Adrenal gland (tissue), 12 donors: Measurements from ENCODE around the gene MYH9. TPM values are rescaled to one million over a fixed set of nuclear protein-coding genes. Genes with fewer than 3 reads are reported as not detected.

ENCODE experiments used
- DNase-seq, 7 donors: peaks; one replicate each; pipeline ENCODE4 v3.0.0-alpha.2; 2019 to 2020
- H3K27ac ChIP-seq, 5 donors: fragments of 200-600 bp; sonication (generic) in 4 of 5; 1 replicate in 3 of 5; 2 replicates in 2 of 5; pipeline versions ENCODE4 v1.5.1 to v1.8.0; 2016 to 2020; ENCODE audit warnings: mild to moderate bottlenecking in 1 of 5
- H3K27me3 ChIP-seq: fragments of 200-600 bp; 2 replicates; pipeline ENCODE4 v1.8.0; 2021
- H3K36me3 ChIP-seq, 2 donors: fragments of 200-600 bp; replicated peaks in 1 of 2; 1 replicate in 1 of 2; 2 replicates in 1 of 2; pipeline versions ENCODE4 v1.5.1 to v1.8.0; 2018 to 2022
- H3K4me1 ChIP-seq, 2 donors: fragments of 200-600 bp; replicated peaks in 1 of 2; 1 replicate in 1 of 2; 2 replicates in 1 of 2; pipeline versions ENCODE4 v1.5.1 to v1.8.0; 2018 to 2021
- H3K4me3 ChIP-seq, 4 donors: fragments of 200-600 bp; sonication (generic) in 3 of 4; one replicate each; pipeline ENCODE4 v1.5.1; 2016 to 2018
- H3K9me3 ChIP-seq, 3 donors: fragments of 200-600 bp; sonication (generic) in 1 of 3; replicated peaks in 1 of 3; 1 replicate in 2 of 3; 2 replicates in 1 of 3; pipeline versions ENCODE4 v1.5.1 to v1.8.0; 2016 to 2021
- CTCF ChIP-seq, 6 experiments: fragments of 450-650 bp in 4 of 6; fragments of 200-600 bp in 2 of 6; sonication (generic) in 1 of 6; IDR thresholded peaks; 1 replicate in 5 of 6; 2 replicates in 1 of 6; pipeline versions ENCODE4 v1.5.1 to v1.8.0; 2016 to 2021; ENCODE audit warnings: antibody characterized with exemption in 6 of 6, mild to moderate bottlenecking in 2 of 6, moderate library complexity in 1 of 6
- POLR2A ChIP-seq, 2 donors: fragments of 450-650 bp; IDR thresholded peaks; one replicate each; pipeline ENCODE4 v1.6.1; 2017; ENCODE audit warnings: antibody characterized with exemption in 2 of 2, mild to moderate bottlenecking in 2 of 2, moderate library complexity in 1 of 2
- WGBS, 4 donors: extraction: QIAGEN DNeasy Blood & Tissue Kit in 2 of 4; methylation state at CpG; one replicate each; pipeline versions ENCODE4 v1.1.5 to v1.1.7; 2013 to 2017; 5-methylcytosine and 5-hydroxymethylcytosine counted together
- intact Hi-C, 2 donors: fragments of 100-400 bp; cut with DNase I; formaldehyde crosslinking; loops; one replicate each; pipeline versions ENCODE4 v1.14.1 to v1.15.0; 2022 to 2023
- polyA plus RNA-seq, 3 donors: library from polyadenylated mRNA; stranded (reverse); fragments of 200-250 nt in 2 of 3; fragments of 350-450 nt in 1 of 3; fragmentation: Illumina TruSeq in 1 of 3; extraction: RNeasy Lipid Tissue Mini Kit (QIAGEN cat#74804) in 1 of 3; gene quantifications; one replicate each; pipeline ENCODE4 v1.2.3, GENCODE V29; 2013 to 2014
- total RNA-seq, 9 donors: library from RNA; depleted of rRNA in 4 of 9; stranded (reverse); fragments of >200 nt in 4 of 9; fragments of 120-200 nt in 1 of 9; fragmentation: NEBNext Ultra II Directional in 1 of 9; extraction: Animal tissue kit (Norgen Biotek cat#: 25700) in 1 of 9; gene quantifications; one replicate each; pipeline versions ENCODE4 v1.1.0 to v1.2.4, GENCODE V29; 2013 to 2023
- donor health status: healthy with polysubstance abuse.
- donor health status: Bipolar disorder and iron deficiency.
- donor health status: DM: yes; HTN: yes; CAD: no.
- donor health status: DM: no; HTN: no; CAD: no.
- donor health status: DM: no; HTN: no; CAD: no.
- donor health status: DM: yes; HTN: yes; CAD: no.

MYH9 gene
- total and polyA plus RNA-seq, 12 donors: 96.2 to 427 (median 319) TPM

GRCh38 chr22:36383110-36383581 is 4.6 kb downstream of the MYH9 start:
- intact Hi-C loops: loop anchor here in 1 of 2 donors (10.0 kb wide), 2 partner anchors 58 to 82 kb away; no protein-coding TSS in a partner anchor
- H3K36me3 ChIP-seq: no peaks in the 10 kb centered on the region
- H3K4me3 ChIP-seq: no peak overlapping the region
- H3K27me3 ChIP-seq: no peaks in the 10 kb centered on the region
- 29 to 40% (median 35%) methylated on average over 4 of the region's 4 CpGs for WGBS, 4 donors
- H3K9me3 ChIP-seq: no peaks in the 10 kb centered on the region
- H3K4me1 ChIP-seq: peaks cover 44 to 73% of the 10 kb centered on the region in 2 donors
- TF ChIP-seq CTCF (IDR thresholded peaks at IDR 0.05) (no peak), POLR2A (IDR thresholded peaks at IDR 0.05) (no peak)
- peak overlapping the region in 3 of 5 donors; percentile 53 to 99 (median 96) for H3K27ac ChIP-seq
- peak in 2 of 7 donors; percentile 32 for DNase-seq

- 46 to 70% (median 58%) methylated on average over 5 of the region's 5 CpGs for WGBS, 4 donors
- Histone ChIP-seq H3K27ac (peak overlapping the region in 2 of 5 donors; percentile 21 to 26), H3K27me3 (no peaks in the 10 kb centered on the region), H3K4me1 (peaks cover 44 to 85% of the 10 kb centered on the region in 2 donors), H3K9me3 (no peaks in the 10 kb centered on the region), H3K36me3 (no peaks in the 10 kb centered on the region), H3K4me3 (no peak overlapping the region)
- no peak for TF ChIP-seq CTCF (IDR thresholded peaks at IDR 0.05)
- TF ChIP-seq POLR2A (IDR thresholded peaks at IDR 0.05): no peak
- intact Hi-C loops: loop anchor here in 1 of 2 donors (10.0 kb wide), 2 partner anchors 57 to 83 kb away; no protein-coding TSS in a partner anchor
- DNase-seq: no peak
These were observed 6.1 kb downstream of the MYH9 start for GRCh38 chr22:36381513-36382128.

GRCh38 chr22:36379593-36380361 is 8.0 kb downstream of the MYH9 start:
- Histone ChIP-seq H3K4me3 (no peak overlapping the region), H3K4me1 (peaks cover 37 to 88% of the 10 kb centered on the region in 2 donors), H3K36me3 (no peaks in the 10 kb centered on the region), H3K27me3 (no peaks in the 10 kb centered on the region), H3K9me3 (no peaks in the 10 kb centered on the region), H3K27ac (peak overlapping the region in 3 of 5 donors; percentile 21 to 57 (median 34))
- no peak for TF ChIP-seq CTCF (IDR thresholded peaks at IDR 0.05)
- no peak for TF ChIP-seq POLR2A (IDR thresholded peaks at IDR 0.05)
- DNase-seq: no peak
- intact Hi-C loops: loop anchor here (10.0 kb wide), 2 partner anchors 55 to 85 kb away; no protein-coding TSS in a partner anchor
- 57 to 70% (median 62%) methylated on average over 6 to 16 of the region's 16 CpGs for WGBS, 4 donors

- no peaks in the 10 kb centered on the region for H3K36me3 ChIP-seq
- H3K9me3 ChIP-seq: no peaks in the 10 kb centered on the region
- H3K27ac ChIP-seq: peak overlapping the region in 2 of 5 donors; percentile 34 to 57
- WGBS, 4 donors: 60 to 69% (median 67%) methylated on average over 5 of the region's 5 CpGs
- H3K27me3 ChIP-seq: no peaks in the 10 kb centered on the region
- no peak for TF ChIP-seq CTCF (IDR thresholded peaks at IDR 0.05)
- no peak overlapping the region for H3K4me3 ChIP-seq
- H3K4me1 ChIP-seq: peaks cover 36 to 89% of the 10 kb centered on the region in 2 donors
- DNase-seq: no peak
- intact Hi-C loops: loop anchor here in 1 of 2 donors (10.0 kb wide), 1 partner anchor 86 kb away; no protein-coding TSS in a partner anchor
These were observed 8.9 kb downstream of the MYH9 start for GRCh38 chr22:36378869-36379217.
